GM19438 (cell line): Measurements from ENCODE around the gene TMEM150B.
A peak's percentile ranks its signal among the peaks of the same experiment; 100 is the strongest.
"Not testable (repeated sequence)": the region's sequence is repeated elsewhere in the genome, so short reads cannot be mapped to it uniquely, and the experiment has no call there.

Experiments
- ATAC-seq: cut with Tn5 transposase; IDR thresholded peaks from one replicate; pipeline ENCODE4 v1.9.1; 2021; ENCODE audit warnings: low read depth; ENCODE audit not compliant: unreplicated experiment

Gene TMEM150B

DNA sequence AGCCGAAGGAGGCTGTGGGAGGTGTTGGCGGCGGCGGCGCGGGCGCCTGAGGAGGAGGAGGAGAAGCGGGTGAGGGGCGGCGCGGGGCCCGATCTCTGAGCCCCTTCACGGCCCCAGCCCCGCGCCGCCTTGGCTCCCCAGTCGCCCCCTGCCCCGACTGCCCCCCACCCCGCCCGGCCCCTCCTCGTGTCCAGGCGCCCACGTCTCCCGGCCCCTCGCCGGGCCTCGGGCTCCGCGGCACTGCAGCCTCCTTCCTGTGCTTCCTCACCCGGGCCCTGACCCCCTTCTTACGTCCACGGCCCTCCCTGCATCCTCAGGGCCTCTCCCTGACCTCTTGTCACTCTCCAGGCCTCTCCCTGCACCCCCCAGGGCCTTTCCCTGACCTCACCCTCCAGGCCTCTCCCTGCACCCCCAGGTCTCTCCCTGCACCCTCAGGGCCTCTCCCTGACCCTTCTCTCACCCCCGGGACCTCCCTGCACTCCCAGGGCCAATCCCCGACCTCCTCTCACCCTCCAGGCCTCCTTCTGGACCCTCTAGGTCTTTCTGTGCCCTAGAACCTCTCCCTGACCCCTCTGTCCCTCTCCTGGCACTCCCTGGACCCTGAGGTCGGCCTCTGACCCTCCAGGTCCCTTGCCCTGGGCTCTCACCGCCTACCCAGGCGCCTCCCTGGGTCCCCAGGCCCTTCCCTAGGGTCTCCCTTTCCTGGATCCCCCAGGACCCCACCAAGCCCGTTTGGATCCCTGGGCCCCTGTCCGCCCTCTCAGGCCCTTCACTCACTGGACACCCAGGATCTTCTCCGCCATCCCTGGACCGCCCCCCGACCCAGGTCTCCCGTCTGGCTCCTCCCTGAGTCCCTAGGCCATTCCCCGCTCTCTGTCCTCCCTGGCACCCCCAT lies 15.0 kb upstream of the TMEM150B start:
- ATAC-seq, result no peak

DNA sequence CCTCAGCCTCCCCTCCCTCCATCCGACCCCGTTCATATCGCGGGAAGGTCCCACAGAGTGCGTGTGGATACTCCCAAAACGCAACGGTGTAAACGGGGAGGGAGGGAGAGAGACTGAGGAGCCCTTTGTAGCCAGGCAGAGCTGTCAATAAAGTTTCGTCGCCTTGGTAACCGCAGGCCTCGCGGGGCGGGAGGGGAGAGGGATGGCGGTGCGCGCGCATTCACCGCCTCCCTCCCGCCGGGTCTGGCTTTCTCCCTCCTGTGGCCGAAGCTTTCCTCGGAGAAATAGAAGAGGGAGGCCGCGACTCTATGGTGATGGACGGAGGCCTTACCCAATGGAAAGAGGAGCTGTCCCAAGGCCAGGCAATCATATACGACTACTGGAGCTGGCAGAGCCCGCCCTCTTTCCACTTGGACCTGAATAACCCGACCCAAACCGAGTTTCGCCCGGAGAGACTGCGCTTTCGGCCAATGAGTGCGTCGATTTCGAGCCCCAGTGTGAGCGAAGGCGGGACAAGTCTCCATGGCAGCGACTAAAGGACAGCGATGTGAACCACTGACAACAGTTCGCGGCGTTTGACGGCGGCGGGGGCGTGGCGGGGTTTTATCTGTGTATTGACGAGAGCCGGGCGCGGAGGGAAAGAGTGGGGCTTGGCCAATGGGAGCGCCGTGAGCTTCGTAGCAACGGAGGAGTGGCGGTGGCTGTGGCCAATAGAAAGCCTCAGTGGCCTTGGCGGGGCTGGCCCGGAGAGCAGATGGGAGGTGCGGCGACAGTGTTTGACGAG lies 14.2 kb upstream of the TMEM150B start, which contains the start of gene KMT5C:
Gene KMT5C (plus strand): TSS at position 772 of the 784 bp plus-strand sequence. CDS start 2,061 bp downstream, outside the sequence.
- peak; percentile 82 for ATAC-seq

DNA sequence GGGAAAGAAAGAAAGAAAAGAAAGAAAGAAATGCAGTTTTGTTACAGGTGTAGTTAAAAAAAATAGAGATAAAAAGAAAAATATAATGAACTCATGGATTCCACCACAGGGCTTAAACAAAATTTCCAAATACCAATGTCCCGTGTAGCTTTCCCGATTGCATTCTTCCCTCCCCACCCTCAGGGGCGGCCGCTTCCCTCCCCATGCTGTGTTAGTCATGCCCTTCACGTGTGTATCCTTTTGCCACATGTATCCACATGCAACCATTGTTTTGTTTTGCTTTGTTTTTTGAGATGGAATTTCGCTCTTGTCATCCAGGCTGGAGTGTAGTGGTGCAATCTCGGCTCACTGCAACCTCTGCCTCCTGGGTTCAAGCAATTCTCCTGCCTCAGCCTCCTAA lies 11.0 kb upstream of the TMEM150B start:
- no peak for ATAC-seq

DNA sequence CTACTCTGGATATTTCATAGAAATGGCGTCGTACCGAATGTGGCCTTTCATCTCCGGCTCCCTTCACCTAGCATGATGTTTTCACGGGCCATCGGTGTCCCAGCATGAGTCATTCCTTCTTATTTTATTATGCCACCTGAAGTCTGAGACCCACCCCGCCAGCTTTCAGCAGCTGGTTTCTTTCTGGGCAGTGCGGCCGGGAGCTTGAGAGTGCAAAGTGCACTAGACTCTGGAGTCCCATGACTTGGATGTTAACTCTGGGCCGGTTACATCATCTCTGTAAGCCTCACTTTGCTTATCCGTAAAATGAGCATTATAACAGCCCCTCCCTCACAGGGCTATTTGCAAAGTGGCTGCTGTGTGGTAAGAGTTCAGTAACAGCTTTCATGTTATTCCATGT lies 8.7 kb upstream of the TMEM150B start:
- ATAC-seq, result no peak

DNA sequence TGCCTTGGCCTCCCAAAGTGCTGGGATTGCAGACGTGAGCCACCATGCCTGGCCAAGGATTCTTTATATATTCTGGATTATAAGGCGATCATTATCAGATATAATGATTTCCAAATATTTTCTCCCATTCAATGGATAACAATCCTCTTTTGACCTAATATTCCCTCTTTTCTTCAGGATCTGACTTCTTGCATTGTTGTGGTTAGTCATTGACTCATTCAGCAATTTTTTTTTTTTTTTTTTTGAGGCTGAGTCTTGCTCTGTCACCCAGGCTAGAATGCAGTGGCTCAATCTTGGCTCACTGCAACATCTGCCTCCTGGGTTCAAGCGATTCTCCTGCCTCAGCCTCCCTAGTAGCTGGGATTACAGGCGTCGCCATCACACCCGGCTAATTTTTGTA lies 4.7 kb upstream of the TMEM150B start:
- ATAC-seq, result not testable (repeated sequence)

DNA sequence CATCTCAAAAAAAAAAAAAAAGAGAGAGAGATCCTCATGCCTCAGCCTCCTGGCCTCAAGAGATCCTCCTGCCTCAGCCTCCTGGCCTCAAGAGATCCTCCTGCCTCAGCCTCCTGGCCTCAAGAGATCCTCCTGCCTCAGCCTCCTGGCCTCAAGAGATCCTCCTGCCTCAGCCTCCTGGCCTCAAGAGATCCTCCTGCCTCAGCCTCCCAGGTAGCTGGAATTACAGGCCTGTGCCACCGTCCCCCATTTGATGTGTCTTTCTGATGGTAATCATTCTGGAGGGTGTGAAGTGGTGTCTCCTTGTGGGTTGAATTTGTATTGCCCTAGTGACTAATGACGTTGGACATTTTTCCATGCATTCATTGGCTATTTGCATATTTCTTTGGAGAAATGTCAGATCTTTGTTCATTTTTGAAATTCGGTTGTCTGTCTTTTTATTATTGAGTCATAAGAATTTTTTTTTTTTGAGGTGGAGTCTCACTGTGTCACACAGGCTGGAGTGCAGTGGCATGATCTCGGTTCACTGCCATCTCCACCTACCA lies 3.7 kb upstream of the TMEM150B start:
- not testable (repeated sequence) for ATAC-seq

DNA sequence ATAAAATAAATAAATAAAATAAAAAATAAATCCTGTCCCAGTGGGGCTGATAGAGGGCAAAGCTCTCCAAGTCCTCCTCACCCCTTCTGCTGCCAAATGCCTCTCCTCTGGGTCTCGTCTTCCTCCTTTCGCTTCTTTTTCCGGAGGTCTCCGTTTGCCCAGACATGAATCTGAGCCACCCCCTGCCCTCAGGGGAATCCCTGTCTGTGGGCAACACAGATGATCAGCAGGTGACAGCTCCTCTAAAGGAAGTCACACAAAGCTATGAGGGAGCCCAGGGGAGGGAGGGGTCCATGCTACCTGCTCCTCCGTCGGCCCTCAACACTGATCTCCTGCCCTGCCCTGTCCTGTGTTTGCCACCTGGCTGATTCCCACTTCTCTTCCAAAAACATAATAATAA lies 479 bp downstream of the TMEM150B start:
- no peak for ATAC-seq

DNA sequence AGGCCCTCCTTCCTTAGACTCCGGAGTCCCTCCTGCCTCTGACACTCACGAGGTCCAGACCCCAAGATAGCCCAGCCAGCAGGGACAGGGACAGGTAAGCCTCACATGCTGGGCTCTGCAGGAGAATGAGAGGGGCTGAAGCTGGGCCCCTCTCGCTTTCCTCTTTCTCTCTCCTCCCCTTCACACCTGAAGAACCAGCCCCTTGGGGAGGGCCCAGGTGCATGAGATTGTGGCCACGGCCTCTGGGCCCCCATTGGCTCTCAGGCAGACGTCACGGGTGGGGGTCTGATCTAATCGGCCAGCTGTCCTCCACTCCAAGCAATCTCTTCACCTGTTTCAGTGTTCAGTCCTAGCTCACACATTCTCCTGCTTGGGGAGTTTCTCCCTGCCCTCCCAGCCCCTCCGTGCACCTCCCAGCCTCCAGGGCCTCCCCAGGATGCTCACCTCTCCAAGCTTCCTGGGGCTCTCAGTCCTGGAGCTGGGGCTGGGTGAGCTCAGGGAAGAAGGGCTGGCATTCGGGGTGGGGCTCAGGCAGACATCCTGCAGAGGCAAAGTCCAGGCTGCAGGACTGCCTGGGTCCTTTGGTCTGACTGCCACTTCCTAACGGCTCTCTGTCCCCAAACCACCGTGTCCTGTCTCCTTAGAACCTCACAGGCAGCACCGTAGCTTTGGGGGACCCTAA lies 2.8 kb downstream of the TMEM150B start:
- ATAC-seq, result no peak

DNA sequence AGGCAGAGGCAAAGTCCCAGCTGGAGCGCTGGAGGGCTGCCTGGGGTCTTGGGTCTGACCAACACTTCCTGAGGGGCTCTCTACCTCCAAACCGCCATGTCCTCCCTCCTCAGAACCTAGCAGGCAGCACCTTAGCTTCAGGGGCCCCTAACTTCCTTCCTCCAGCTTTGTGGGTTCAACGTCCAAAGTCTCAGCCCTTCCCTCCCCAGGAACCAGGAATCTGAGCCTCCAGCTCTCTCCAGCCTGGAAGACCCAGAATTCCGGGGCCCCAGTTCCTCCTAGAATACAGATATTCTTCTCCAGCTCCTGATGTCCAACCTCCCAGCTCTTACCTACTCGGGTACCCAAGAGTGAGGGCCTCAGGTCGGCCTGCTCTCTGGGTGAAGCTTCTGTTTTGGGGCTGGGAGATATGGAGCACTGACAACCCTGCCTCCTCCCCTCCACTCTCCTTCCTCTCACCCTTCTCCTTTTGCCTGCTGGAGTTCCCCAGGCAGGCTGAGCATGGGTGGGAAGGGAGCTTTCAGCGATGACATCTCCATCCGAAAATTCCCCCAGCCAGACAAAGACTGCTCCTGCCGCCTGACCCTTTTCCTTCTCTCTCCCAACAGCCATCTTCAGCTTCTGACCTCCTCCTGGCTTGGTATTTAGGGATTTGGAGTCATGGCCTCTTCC lies 3.5 kb downstream of the TMEM150B start:
- ATAC-seq, result no peak

DNA sequence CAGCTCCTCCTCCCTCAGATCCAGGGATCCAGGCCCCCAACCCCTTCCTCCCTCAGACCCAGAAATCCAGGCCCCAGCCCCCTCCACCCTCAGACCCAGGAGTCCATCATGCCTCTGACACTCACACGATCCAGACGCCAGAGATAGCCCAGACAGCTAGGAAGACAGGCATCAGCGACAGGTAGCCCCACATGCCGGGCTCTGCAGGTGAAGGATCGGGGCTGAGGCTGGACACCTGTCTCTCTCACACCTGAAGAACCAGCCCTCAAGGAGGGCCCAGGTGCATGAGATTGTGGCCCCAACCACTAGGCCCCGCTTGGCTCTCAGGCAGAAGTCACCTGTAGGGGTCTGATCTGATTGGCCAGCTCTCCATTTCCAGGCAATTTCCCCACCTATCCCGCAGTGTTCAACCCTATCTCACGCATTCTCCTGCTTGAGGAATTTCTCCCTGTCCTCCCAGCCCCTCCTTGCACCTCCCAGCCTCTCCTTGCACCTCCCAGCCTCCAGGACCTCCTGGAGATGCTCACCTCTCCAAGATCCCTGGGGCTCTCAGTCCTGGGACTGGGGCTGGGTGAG lies 4.2 kb downstream of the TMEM150B start:
- no peak for ATAC-seq

DNA sequence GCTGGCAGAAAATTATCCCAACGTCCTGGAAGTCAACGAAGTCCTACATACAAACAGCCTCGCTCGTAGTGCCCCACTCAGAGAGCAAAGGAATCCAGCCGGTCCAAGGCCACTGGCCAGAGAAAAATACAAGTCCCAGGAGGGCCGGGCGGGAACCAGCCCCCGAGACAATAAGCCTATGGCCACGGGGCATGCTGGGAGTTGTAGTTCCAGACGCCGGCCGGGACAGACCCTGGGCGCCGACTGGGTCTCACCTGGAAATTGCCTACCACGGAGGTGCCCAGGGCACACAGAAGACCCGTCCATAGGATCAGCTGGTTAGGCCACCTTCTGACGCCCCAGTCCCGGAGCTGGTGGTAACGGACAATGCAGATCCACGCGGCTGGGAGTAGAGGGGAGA lies 5.4 kb downstream of the TMEM150B start:
- ATAC-seq, result no peak

DNA sequence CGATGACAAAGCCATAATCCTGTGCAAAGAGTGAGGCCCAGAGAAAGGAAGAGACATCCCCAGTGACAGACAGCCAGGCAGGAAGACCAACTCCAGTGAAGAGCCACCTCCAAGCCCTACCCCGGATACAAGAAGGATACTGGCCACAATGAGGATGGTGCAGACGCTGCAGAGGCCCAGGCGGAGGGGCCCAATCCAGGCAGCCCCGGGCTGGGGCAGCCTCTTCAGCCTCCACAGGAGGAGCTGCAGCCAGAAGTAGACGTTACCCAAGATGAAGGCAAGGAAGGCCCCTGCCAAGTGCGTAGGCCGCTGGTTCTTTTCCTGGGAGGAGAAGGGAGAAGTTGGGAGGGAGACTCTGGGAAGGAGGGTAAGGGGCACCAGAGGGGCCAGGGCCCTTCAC lies 8.5 kb downstream of the TMEM150B start:
- ATAC-seq, result no peak

DNA sequence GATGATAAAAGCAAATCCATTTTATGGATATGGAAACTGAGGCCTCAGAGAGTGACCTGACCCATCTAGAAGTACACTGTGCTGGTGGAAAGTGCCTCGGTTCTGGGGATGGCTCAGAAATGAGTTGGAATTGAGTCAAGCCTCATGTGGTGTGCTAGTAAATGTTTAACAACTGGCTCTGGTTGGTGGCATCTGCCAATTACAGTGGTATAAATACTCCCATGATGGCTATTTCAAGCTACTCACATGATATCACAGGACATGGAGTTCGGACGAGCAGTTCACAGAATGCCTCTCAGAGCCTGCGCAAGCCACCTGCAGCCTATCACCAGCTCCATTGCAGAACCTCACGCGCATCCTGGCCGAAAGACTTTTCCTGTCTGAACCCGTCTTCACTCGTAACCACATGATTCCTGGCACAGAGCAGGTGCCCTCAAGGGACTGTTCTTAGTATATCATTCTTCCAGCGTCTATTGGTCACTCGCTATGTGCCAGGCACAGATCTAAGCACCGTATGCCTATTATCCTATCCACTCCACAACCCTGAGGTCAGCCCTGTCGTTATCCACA lies 9.1 kb downstream of the TMEM150B start:
- ATAC-seq, result no peak

DNA sequence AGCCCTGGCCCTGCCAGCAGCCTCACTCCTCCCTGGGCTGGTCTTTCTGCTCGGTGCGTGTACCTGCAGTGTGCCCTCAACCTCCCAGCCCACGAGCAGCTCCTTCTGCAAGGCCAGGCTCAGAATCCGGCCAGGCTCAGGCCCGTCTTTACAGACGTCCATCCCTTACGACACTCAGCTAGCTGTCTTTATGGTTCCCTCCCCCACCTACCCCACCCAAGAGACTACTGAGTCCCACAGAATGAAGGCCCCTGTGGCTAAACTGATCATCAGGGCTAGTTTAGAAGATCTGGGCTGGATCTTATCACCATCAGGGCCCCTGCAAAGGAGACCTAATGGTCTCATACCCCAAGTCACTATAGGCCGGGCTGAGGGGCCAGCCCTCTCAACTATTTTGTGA lies 10.7 kb downstream of the TMEM150B start:
- ATAC-seq, result no peak

DNA sequence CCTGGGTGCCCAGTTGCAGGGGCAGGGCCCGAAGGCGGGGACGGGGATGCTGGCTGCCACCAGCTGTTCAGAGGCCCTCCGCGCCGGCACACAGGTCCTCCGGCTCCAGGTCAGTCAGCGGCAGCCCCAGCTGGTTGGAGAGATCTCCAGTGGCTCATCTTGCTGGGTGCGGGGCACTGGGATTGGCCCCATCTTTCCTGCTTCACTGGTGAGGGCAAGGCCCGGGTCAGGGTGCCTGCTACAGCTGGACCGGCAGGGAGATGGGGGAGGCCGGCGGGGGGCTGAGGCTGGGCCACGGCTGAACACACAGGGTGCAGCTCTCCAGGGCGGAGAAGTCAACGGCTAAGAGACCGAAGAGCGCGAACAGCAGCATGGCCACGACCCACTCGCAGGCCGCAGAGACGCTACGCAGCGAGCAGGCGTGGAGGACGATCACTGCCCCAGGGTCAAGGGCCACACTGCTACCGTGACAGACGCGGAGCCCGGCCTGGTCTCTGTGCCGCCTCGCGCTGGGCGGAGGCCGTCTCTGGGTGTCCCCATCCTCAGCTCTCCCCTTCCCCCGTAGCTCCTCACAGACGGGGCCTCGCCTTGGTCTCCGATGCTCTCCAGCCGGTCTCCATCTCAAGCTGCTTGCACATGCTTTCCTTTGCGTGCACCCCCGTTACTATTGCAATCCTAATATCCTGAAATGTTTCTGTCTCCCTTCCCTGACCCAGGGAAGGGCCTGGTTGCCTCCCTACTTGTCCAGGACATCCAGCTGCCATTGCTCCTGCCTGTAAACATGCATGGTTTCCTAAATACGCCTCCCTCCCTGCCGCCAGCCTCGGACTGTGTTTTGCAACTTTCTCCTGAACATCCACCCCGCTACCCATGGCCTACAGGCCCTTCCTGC lies 12.3 kb downstream of the TMEM150B start:
- ATAC-seq, result no peak

DNA sequence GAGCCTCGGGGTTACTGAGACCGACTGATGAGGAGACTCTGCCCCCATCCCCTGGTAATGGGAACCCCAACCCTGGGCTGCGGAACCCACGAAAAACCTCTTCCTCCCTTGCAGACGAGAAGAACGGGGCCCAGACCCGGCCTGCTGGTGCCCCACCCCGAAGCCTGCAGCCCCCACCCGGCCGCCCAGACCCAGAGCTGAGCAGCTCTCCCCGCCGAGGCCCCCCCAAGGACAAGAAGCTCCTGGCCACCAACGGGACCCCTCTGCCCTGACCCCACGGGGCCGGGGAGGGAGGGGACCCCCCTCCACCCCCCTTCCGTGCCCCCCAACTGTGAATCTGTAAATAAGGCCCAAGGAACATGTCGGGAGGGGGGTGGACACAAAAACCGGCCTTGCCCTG lies 13.3 kb downstream of the TMEM150B start:
- ATAC-seq, result no peak

DNA sequence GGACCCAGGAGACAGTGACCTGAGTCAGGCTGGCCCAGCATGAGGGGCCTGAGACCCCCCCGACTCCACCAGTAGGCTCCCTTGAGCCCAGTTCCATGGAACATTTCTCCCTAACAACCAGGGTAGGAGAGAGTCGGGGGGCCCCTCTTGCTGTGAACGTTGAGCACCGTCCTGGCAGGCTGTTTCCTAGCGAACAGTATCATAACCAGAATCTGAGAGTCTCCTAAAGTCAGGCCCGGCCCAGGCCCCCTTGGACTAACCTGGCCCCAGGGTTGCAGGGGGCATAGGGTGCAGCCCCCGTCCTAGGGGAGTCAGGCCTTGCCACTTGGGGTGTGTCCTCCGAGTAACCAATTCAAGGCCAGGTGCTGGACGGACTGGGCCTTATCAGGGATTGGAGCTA lies 13.7 kb downstream of the TMEM150B start:
- ATAC-seq, result no peak

DNA sequence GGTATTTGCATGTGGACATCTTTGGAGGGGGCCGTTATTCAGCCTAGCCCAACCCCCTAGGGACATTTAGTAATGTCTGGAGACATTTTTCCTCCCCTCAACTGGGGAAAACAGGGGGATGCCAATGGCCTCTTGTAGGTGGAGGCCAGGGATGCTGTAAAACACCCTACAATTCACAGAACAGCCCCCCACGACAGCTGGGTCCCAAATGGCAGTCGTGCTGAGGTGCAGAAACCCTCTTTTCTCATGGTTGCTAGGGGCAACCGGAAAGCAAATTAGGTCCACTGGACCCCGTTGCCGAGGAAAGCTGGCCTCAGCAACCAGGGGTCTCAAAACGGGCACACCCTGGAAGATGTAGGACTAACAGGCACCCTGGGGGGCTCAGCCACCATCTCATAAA lies 14.6 kb downstream of the TMEM150B start:
- ATAC-seq, result no peak

DNA sequence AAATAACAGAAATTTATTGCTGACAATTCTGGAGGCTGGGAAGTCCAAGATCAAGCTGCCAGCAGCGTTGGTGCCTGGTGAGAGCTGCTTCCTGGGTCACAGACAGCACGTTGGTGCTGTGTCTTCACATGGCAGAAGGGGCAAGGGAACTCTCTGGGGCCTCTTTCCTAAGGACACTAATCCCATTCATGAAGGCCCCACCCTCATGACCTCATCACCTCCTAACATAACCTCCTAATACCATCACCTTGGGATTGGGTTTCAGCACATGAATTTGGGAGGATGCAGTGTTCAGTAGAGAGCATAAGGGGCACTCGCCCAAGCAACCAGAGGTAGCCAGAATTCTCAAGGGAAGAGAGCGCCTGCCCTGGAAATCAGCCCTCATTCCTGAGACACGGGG lies 15.7 kb downstream of the TMEM150B start:
- ATAC-seq, result no peak
